SK-N-SH treated with all-trans-retinoic acid at 6 μM for 48 hours (cell line): ENCODE data around the gene DIDO1.

Experiments
- ATAC-seq: fragments of 200-7000 bp; cut with Tn5 transposase; 3 replicates; pipeline ENCODE4 v1.9.1; 2020; ENCODE audit warnings: mild to moderate bottlenecking, moderate library complexity
- ARNTL ChIP-seq: fragments of 450-650 bp; formaldehyde crosslinking; IDR thresholded peaks from 2 replicates; pipeline ENCODE4 v1.5.0; 2020; ENCODE audit warnings: low read depth, mild to moderate bottlenecking, moderate library complexity, borderline replicate concordance
- BACH2 ChIP-seq: fragments of 250-450 bp; sonication (Bioruptor Pico); IDR thresholded peaks from 2 replicates; pipeline ENCODE4 v1.9.0; 2021; ENCODE audit warnings: mild to moderate bottlenecking, borderline replicate concordance
- CREB5 ChIP-seq: fragments of 250-450 bp; sonication (Bioruptor Pico); IDR thresholded peaks from 2 replicates; pipeline ENCODE4 v1.5.1; 2020; ENCODE audit warnings: low read depth, mild to moderate bottlenecking, moderate library complexity
- CSDC2 ChIP-seq: fragments of 250-450 bp; sonication (Bioruptor Pico); IDR thresholded peaks from 2 replicates; pipeline ENCODE4 v1.5.0; 2020; ENCODE audit warnings: mild to moderate bottlenecking, moderate library complexity
- ESRRG ChIP-seq: fragments of 250-450 bp; sonication (Bioruptor Pico); IDR thresholded peaks from 2 replicates; pipeline ENCODE4 v1.6.1; 2021; ENCODE audit warnings: mild to moderate bottlenecking
- GLIS3 ChIP-seq: fragments of 250-450 bp; sonication (Bioruptor Pico); IDR thresholded peaks from 2 replicates; pipeline ENCODE4 v1.5.0; 2020; ENCODE audit warnings: mild to moderate bottlenecking, moderate library complexity
- ISL1 ChIP-seq: fragments of 250-450 bp; sonication (Bioruptor Pico); IDR thresholded peaks from 2 replicates; pipeline ENCODE4 v2.1.2; 2022; ENCODE audit warnings: mild to moderate bottlenecking, moderate library complexity
- OSR1 ChIP-seq: fragments of 250-450 bp; sonication (Bioruptor Pico); IDR thresholded peaks from 2 replicates; pipeline ENCODE4 v1.8.0; 2022; ENCODE audit warnings: moderate library complexity, mild to moderate bottlenecking, inconsistent platforms
- PATZ1 ChIP-seq: fragments of 250-450 bp; sonication (Bioruptor Pico); IDR thresholded peaks from 2 replicates; pipeline ENCODE4 v1.8.0; 2020; ENCODE audit warnings: mild to moderate bottlenecking, moderate library complexity, borderline replicate concordance
- POU6F1 ChIP-seq: fragments of 250-450 bp; sonication (Bioruptor Pico); IDR thresholded peaks from 2 replicates; pipeline ENCODE4 v1.8.0; 2021; ENCODE audit warnings: low read depth, mild to moderate bottlenecking, moderate library complexity, borderline replicate concordance
- PPARA ChIP-seq: fragments of 250-450 bp; sonication (Bioruptor Pico); IDR thresholded peaks from 2 replicates; pipeline ENCODE4 v1.5.0; 2020; ENCODE audit warnings: mild to moderate bottlenecking, borderline replicate concordance
- RARB ChIP-seq: fragments of 250-450 bp; sonication (Bioruptor Pico); IDR thresholded peaks from 2 replicates; pipeline ENCODE4 v1.8.0; 2021; ENCODE audit warnings: mild to moderate bottlenecking, moderate library complexity
- SNAI2 ChIP-seq: fragments of 250-450 bp; sonication (Bioruptor Pico); IDR thresholded peaks from 2 replicates; pipeline ENCODE4 v1.5.0; 2020; ENCODE audit warnings: mild to moderate bottlenecking, moderate library complexity
- TCF4 ChIP-seq: fragments of 250-450 bp; sonication (Bioruptor Pico); IDR thresholded peaks from 2 replicates; pipeline ENCODE4 v1.8.0; 2021; ENCODE audit warnings: mild to moderate bottlenecking, moderate library complexity, borderline replicate concordance
- TOX ChIP-seq: fragments of 250-450 bp; sonication (Bioruptor Pico); IDR thresholded peaks from 2 replicates; pipeline ENCODE4 v1.8.0; 2021; ENCODE audit warnings: mild to moderate bottlenecking, moderate library complexity, borderline replicate concordance
- TSHZ2 ChIP-seq: fragments of 250-450 bp; sonication (Bioruptor Pico); IDR thresholded peaks from 2 replicates; pipeline ENCODE4 v1.5.0; 2020; ENCODE audit warnings: mild to moderate bottlenecking, moderate library complexity
- ZC3H10 ChIP-seq: fragments of 250-450 bp; sonication (Bioruptor Pico); IDR thresholded peaks from 2 replicates; pipeline ENCODE4 v1.5.1; 2021; ENCODE audit warnings: mild to moderate bottlenecking, moderate library complexity
- ZFP3 ChIP-seq: fragments of 250-450 bp; sonication (Bioruptor Pico); IDR thresholded peaks from 2 replicates; pipeline ENCODE4 v1.5.0; 2020; ENCODE audit warnings: mild to moderate bottlenecking, moderate library complexity
- ZFP30 ChIP-seq: fragments of 450-650 bp; formaldehyde crosslinking; IDR thresholded peaks from 2 replicates; pipeline ENCODE4 v1.5.0; 2022; ENCODE audit warnings: mild to moderate bottlenecking, moderate library complexity
- ZNF565 ChIP-seq: fragments of 450-650 bp; formaldehyde crosslinking; conservative IDR thresholded peaks from 2 replicates; pipeline ENCODE4 v1.5.0; 2020; ENCODE audit warnings: low read depth, mild to moderate bottlenecking, moderate library complexity
- ZNF8 ChIP-seq: fragments of 450-650 bp; formaldehyde crosslinking; IDR thresholded peaks from 2 replicates; pipeline ENCODE4 v1.5.0; 2020; ENCODE audit warnings: mild to moderate bottlenecking, moderate library complexity
- TF ChIP-seq, protein P1 (sequence below): fragments of 250-450 bp; sonication (Bioruptor Pico); IDR thresholded peaks from 2 replicates; pipeline ENCODE4 v1.5.1; 2021; ENCODE audit warnings: mild to moderate bottlenecking, moderate library complexity

DIDO1 gene

DNA sequence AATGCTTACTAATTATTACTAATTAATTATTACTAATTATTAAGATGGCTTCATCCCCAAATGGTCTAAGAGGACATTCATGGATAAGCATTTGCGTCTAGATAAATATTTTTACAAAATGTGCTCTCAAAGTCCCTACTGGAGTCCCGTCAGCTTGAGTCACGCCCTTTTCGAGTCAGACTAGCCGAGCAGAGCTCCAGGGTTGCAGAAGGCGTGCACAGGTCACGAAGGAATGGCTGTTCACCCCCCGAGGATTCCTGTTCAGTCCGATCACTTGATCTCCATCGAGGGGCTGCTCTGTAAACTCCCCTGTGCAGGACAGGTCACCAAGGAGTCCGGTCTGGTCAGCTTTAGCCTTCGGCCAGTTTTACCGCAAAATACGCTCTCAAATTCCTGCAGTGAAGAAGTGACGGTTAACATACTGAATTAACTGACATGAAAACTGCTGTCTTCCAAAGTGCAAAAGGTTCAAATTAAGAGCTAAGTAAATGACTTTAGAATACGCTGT, 84.5 kb downstream of the DIDO1 start:
- TF ChIP-seq, protein P1, sequence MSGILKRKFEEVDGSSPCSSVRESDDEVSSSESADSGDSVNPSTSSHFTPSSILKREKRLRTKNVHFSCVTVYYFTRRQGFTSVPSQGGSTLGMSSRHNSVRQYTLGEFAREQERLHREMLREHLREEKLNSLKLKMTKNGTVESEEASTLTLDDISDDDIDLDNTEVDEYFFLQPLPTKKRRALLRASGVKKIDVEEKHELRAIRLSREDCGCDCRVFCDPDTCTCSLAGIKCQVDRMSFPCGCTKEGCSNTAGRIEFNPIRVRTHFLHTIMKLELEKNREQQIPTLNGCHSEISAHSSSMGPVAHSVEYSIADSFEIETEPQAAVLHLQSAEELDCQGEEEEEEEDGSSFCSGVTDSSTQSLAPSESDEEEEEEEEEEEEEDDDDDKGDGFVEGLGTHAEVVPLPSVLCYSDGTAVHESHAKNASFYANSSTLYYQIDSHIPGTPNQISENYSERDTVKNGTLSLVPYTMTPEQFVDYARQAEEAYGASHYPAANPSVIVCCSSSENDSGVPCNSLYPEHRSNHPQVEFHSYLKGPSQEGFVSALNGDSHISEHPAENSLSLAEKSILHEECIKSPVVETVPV (CRISPR knock-in tag), result no peak
- no peak for TF ChIP-seq TOX (CRISPR knock-in tag)
- no peak for TF ChIP-seq PPARA
- TF ChIP-seq TSHZ2 (CRISPR knock-in tag), result no peak
- no peak for TF ChIP-seq CSDC2 (CRISPR knock-in tag)
- TF ChIP-seq BACH2, result no peak
- TF ChIP-seq SNAI2, result no peak
- TF ChIP-seq ESRRG (CRISPR knock-in tag), result no peak
- no peak for TF ChIP-seq ZFP3 (CRISPR knock-in tag)
- no peak for TF ChIP-seq ZNF8 (CRISPR knock-in tag)
- no peak for TF ChIP-seq POU6F1 (CRISPR knock-in tag)
- TF ChIP-seq, all 23 proteins: peak for 0
- no peak for ATAC-seq

DNA sequence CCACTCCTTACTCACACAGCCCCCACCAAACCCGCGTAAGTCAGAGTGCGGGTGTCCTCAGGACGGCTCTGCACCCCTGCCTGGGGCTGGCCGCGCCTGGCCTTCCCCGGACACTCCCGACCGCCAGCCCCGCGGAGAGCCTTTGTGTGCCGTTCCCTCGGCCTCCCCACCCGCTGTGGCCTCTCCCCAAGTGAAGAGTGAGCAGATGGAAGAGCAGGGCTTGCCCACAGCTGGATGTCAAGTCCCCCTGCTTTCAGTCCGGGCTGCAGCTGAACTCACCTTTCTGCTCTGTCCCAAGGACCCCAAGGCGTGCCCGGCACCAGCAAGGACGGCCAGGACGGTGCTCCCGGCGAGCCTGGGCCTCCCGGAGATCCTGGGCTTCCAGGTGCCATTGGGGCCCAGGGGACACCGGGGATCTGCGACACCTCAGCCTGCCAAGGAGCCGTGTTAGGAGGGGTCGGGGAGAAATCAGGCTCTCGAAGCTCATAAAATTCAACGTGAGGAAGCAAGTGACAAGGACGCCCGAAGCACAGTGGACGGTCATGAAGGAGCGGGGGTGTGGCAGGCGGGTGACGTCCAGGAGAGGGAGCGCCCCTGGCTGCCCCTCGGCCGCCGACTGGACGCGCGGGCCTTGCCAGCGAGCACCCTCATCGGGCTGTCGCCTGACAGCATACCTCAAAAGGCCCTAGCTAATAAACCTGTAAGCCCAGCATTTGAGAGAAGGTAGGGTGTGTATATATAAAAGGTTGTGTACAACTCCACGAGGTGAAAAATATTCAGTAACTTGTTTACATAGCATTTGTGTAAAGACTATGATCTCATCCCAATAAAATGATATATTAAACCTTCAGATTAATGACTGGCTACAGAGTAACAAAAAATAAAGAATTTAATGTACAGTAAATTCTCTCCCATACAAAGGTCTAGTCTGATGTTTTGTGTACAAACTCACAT, 85.8 kb downstream of the DIDO1 start:
- no peak for ATAC-seq
- TF ChIP-seq PPARA (no peak), PATZ1 (CRISPR knock-in tag) (no peak), RARB (CRISPR knock-in tag) (no peak), ZFP30 (CRISPR knock-in tag) (no peak), OSR1 (no peak), ZC3H10 (no peak), TCF4 (CRISPR knock-in tag) (no peak), ZNF565 (CRISPR knock-in tag) (no peak), CREB5 (no peak), ZNF8 (CRISPR knock-in tag) (no peak), ZFP3 (CRISPR knock-in tag) (no peak), ESRRG (CRISPR knock-in tag) (no peak), GLIS3 (CRISPR knock-in tag) (no peak), CSDC2 (CRISPR knock-in tag) (no peak), ISL1 (no peak)

- no peak for ATAC-seq
- TF ChIP-seq TSHZ2 (CRISPR knock-in tag), result no peak
- no peak for TF ChIP-seq ISL1
- no peak for TF ChIP-seq PPARA
- TF ChIP-seq ZNF8 (CRISPR knock-in tag), result no peak
- no peak for TF ChIP-seq TOX (CRISPR knock-in tag)
- TF ChIP-seq, protein P1 (CRISPR knock-in tag), result no peak
- TF ChIP-seq ESRRG (CRISPR knock-in tag), result no peak
- TF ChIP-seq ZFP3 (CRISPR knock-in tag), result no peak
- no peak for TF ChIP-seq CSDC2 (CRISPR knock-in tag)
- no peak for TF ChIP-seq ARNTL
- TF ChIP-seq OSR1, result no peak
Measured at GRCh38 chr20:62839816-62840215, 86.5 kb downstream of the DIDO1 start.
